Measurements from ENCODE around the gene DOK7.

The DOK7 gene

DNA sequence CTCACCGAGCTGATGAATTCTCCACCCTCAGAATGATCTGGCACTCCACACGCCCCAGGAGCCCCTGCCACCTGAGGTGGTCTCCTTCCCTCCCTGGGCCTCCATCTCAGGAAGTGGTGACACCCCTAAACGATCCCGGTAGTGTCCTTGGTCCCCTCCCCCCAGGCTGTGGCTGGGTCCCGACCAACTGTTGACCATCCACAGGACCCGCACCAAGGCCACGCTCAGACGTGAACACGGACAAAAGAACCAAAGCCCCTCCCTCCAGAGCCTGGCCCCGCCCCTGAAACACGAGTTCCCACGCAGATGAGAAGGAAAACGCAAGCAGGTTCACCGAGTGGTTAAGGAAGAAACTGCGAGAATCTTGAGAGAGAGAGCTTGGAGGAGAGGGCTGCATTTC is 52.5 kb downstream of the DOK7 start:
- Histone ChIP-seq H3K4me1 (ENCODE audit: control insufficient read depth, insufficient read depth, low read length) (no peaks in the 10 kb centered on the region), H3K4me3 (ENCODE audit: low read depth, low read length) (no peak overlapping the region), H3K9me3 (ENCODE audit: control insufficient read depth, insufficient read depth, low read length) (no peaks in the 10 kb centered on the region), H3K36me3 (ENCODE audit: control insufficient read depth, insufficient read depth, low read length) (peaks cover 87% of the 10 kb centered on the region), H3K27me3 (ENCODE audit: control insufficient read depth, insufficient read depth, low read length) (no peaks in the 10 kb centered on the region), H3K9ac (ENCODE audit: low read depth, low read length) (no peak overlapping the region), H3K27ac (ENCODE audit: low read depth, low read length) (no peak overlapping the region)

DNA sequence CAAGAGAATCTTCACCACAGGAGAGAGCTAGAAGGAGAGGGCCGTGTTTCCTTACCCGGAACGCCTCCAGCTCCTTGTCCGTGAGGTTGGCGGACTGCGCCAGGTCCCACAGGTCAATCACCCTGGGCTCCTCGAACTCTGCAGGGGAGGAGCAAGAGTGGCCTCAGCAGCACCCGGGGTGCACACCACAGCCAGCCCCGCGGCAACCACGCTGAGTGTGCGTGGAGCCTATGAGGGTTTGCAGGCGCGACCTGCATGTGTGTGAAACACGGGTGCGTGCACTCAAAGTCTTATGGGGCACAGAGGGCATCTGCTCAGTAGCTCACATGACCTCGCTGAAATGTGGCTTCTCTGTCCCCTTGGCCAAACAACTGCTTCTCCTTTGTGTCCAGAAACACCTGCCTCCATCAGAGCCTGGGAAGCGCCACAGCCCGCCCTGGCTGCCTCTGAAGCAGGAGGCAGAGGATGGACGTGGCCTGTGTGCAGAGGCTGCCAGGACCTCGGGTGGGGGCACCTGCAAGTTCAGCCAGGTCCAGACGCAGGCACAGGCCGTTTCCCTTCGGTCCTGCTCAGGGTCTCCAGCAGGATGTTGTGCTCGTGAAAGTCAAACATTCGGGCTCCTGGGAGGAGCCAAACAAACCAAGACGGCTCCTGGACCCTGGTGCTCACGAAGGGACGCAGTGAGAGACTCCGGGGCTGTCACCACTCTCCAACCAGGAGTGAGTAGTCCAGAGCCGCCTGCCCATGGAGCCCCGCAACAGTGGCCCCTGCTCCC is 53.1 kb downstream of the DOK7 start:
- no peak overlapping the region for H3K27ac ChIP-seq (ENCODE audit: low read depth, low read length)
- H3K9ac ChIP-seq (ENCODE audit: low read depth, low read length) = no peak overlapping the region
- no peaks in the 10 kb centered on the region for H3K27me3 ChIP-seq (ENCODE audit: control insufficient read depth, insufficient read depth, low read length)
- H3K36me3 ChIP-seq (ENCODE audit: control insufficient read depth, insufficient read depth, low read length) = peaks cover 88% of the 10 kb centered on the region
- H3K4me3 ChIP-seq (ENCODE audit: low read depth, low read length) = no peak overlapping the region
- no peaks in the 10 kb centered on the region for H3K9me3 ChIP-seq (ENCODE audit: control insufficient read depth, insufficient read depth, low read length)
- no peaks in the 10 kb centered on the region for H3K4me1 ChIP-seq (ENCODE audit: control insufficient read depth, insufficient read depth, low read length)

DNA sequence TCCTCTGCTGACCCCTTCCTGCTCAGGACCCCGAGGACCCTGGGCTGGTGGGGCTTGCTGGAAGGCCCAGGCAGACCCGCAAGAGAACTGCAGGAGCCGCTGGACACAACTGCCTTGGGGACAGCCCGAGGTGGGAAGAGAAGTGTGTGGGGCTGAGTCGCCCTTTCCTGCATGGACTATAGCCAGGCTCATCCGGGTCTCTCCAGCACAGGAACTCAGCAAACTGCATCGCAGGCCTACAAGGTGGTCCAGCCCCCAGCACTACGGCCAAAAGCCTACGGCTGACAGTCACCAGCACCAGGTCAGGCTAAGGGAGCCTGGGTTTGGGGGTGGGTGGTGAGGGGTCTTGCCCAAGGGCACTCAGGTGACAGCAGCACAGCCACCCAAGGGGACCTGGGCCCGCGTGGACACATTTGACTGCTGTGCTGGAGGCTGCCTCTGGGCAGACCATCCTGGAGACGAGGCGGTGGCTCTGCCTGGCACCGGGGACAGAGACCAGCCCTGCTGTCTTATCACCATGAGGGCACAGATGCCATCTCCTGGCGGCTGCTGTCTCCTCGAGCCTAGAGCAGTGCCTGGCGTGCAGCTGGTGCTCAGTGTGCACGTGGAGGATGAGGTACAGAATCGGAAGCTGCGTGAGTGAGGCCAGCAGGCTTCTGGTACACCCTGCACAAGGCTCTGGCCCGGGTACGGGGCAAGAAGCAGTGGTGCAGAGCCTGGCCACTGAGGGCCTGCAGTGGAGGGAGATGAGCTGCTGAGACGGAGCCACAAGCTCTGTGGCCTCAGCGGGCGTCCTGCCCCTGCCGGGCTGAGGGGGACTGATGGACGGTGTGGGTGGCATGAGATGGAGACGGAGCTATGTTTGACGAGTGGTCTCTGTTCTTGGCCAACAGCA is 54.0 kb downstream of the DOK7 start:
- no peaks in the 10 kb centered on the region for H3K9me3 ChIP-seq (ENCODE audit: control insufficient read depth, insufficient read depth, low read length)
- no peak overlapping the region for H3K4me3 ChIP-seq (ENCODE audit: low read depth, low read length)
- H3K36me3 ChIP-seq (ENCODE audit: control insufficient read depth, insufficient read depth, low read length) = peaks cover 87% of the 10 kb centered on the region
- no peaks in the 10 kb centered on the region for H3K4me1 ChIP-seq (ENCODE audit: control insufficient read depth, insufficient read depth, low read length)
- H3K27ac ChIP-seq (ENCODE audit: low read depth, low read length) = no peak overlapping the region
- H3K9ac ChIP-seq (ENCODE audit: low read depth, low read length) = no peak overlapping the region
- H3K27me3 ChIP-seq (ENCODE audit: control insufficient read depth, insufficient read depth, low read length) = no peaks in the 10 kb centered on the region

DNA sequence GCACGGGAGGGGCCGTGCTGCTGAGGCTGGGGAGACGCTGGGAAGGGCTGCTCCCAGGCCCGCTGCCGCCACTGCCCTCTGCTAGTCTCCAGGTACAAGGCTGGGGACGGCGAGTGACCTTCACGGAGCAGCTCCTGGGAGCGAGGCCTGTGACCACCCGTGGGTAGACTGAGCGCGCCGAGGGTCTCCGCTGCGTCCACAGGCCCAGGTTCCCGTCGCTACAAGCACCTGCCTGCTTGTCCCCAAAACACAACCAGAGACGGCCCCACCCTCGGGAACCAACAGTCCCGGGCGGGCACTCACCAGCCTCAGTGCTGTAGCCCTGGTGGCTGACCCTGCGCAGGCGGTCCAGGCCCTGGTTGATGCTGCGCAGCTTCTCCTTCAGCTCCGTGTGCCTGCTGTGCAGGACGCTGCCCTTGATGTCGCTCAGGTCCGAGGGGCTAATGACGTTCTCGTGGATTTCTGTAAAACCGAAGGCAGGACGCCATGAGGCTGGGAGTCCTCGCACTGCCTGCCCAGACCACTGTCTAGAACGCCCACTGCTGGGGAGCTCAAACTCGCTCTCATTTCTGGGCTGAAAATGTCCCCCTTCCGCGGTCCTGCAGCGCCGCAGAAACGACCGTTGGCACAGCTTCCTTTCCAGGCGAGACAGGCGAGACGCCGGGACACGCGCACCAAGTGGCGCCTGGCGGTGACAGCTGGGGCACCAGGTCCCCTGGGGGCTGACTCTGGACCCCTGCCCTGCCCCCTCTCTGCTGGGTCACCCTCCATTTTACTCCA is 54.8 kb downstream of the DOK7 start:
- Histone ChIP-seq H3K4me1 (ENCODE audit: control insufficient read depth, insufficient read depth, low read length) (no peaks in the 10 kb centered on the region), H3K9ac (ENCODE audit: low read depth, low read length) (no peak overlapping the region), H3K27me3 (ENCODE audit: control insufficient read depth, insufficient read depth, low read length) (no peaks in the 10 kb centered on the region), H3K4me3 (ENCODE audit: low read depth, low read length) (no peak overlapping the region), H3K36me3 (ENCODE audit: control insufficient read depth, insufficient read depth, low read length) (peaks cover 80% of the 10 kb centered on the region), H3K9me3 (ENCODE audit: control insufficient read depth, insufficient read depth, low read length) (no peaks in the 10 kb centered on the region), H3K27ac (ENCODE audit: low read depth, low read length) (no peak overlapping the region)

DNA sequence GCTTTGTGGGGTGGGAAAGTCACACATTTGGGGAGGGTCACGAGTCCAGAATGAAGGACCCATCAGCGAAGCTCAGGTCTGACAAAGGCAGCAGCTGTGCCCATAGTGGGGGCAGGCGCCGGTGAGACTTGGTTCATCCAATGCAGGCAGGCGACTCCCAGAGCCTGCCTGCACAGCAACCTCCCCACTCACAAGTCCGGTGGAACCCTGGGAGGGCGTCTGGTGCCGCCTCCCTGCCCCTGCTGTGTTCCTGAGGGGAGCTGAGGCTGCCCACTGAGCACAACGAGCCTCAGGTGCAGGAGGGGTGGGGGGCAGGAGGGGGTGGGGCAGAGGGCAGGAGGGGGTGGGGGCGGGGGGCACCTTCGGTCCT is 55.4 kb downstream of the DOK7 start:
- Histone ChIP-seq H3K27me3 (ENCODE audit: control insufficient read depth, insufficient read depth, low read length) (no peaks in the 10 kb centered on the region), H3K4me3 (ENCODE audit: low read depth, low read length) (no peak overlapping the region), H3K9ac (ENCODE audit: low read depth, low read length) (no peak overlapping the region), H3K27ac (ENCODE audit: low read depth, low read length) (no peak overlapping the region), H3K36me3 (ENCODE audit: control insufficient read depth, insufficient read depth, low read length) (peaks cover 80% of the 10 kb centered on the region), H3K9me3 (ENCODE audit: control insufficient read depth, insufficient read depth, low read length) (no peaks in the 10 kb centered on the region), H3K4me1 (ENCODE audit: control insufficient read depth, insufficient read depth, low read length) (no peaks in the 10 kb centered on the region)

DNA sequence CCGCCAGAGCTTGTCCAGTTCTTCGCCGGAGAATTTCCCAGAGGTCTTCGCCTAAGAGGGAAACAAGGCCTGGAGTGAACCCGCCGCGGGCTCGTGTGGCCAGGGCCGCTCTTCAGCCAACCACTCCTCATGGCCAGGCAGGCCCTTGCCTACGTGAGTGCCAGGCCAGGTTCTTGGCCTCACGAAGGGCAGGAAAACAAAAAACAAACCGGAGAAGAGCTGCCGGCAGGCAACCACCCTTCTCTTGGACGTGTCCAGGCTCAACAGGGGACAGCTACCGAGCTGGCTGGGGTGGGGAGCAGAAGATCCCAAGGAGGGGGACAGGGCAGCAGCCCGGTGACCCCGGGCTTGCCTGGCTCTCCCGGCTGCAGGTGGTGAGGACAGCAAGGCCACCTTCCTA is 55.8 kb downstream of the DOK7 start:
- Histone ChIP-seq H3K4me3 (ENCODE audit: low read depth, low read length) (no peak overlapping the region), H3K27me3 (ENCODE audit: control insufficient read depth, insufficient read depth, low read length) (no peaks in the 10 kb centered on the region), H3K27ac (ENCODE audit: low read depth, low read length) (no peak overlapping the region), H3K4me1 (ENCODE audit: control insufficient read depth, insufficient read depth, low read length) (no peaks in the 10 kb centered on the region), H3K9ac (ENCODE audit: low read depth, low read length) (no peak overlapping the region), H3K36me3 (ENCODE audit: control insufficient read depth, insufficient read depth, low read length) (peaks cover 78% of the 10 kb centered on the region), H3K9me3 (ENCODE audit: control insufficient read depth, insufficient read depth, low read length) (no peaks in the 10 kb centered on the region)

DNA sequence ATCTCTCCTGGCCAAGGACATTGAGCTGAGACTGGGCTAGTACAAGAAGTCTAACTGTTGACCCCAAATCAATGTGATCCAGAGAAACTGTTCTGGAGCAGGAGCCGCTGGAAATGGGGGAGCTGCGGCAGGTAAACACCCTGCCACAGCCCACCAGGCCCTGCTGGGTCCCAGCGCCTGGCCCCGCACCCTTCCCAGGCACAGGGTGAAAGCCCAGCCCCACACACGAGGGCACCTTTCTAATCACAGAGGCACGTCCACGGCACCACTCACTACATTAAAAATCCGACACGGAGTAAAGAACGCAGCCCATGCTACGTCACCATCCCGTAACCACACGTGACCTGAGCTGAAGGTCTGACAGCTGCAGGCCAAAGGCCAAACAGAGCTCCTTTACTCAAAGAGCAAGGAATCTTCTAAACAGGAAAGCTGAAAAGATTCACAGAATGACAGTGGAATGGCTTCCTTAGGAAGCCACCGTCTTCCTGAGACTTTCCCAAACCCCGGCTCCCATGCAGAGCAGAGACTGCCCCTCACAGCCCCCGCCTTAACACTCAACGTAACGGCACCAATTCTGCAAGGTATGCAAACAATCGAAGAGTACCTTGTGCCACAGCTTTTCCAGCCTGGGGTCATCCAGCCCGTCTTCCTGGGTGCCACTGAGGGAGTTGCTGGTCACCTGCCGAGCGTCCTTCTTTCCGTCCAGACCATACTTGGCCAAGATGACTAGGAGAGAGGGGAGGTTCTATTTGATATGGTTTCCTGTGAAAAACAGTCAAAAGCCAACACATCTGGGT is 56.6 kb downstream of the DOK7 start:
- no peak overlapping the region for H3K9ac ChIP-seq (ENCODE audit: low read depth, low read length)
- H3K27ac ChIP-seq (ENCODE audit: low read depth, low read length) = no peak overlapping the region
- H3K4me1 ChIP-seq (ENCODE audit: control insufficient read depth, insufficient read depth, low read length) = no peaks in the 10 kb centered on the region
- no peaks in the 10 kb centered on the region for H3K9me3 ChIP-seq (ENCODE audit: control insufficient read depth, insufficient read depth, low read length)
- no peaks in the 10 kb centered on the region for H3K27me3 ChIP-seq (ENCODE audit: control insufficient read depth, insufficient read depth, low read length)
- H3K4me3 ChIP-seq (ENCODE audit: low read depth, low read length) = no peak overlapping the region
- H3K36me3 ChIP-seq (ENCODE audit: control insufficient read depth, insufficient read depth, low read length) = peaks cover 78% of the 10 kb centered on the region

DNA sequence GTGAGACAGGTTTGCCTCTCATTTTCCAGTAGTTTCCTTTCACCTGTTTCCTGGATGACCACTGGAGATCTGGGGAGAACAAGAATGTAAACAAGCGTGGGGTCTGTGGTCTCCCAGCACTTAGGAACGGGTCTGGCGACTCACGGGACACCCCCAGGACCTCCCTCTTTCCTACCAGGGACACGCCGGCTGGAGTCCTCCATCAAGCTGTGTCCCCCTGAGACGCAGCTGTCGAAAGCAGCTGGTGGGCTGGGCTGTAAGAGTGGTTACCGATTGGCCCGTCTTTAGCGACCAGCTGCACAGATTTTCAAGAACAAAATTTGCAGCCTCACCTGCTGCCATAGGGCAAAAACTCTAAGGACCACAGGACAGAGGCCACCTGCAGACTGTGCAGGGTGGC is 57.2 kb downstream of the DOK7 start:
- H3K4me1 ChIP-seq (ENCODE audit: control insufficient read depth, insufficient read depth, low read length) = no peaks in the 10 kb centered on the region
- peaks cover 81% of the 10 kb centered on the region for H3K36me3 ChIP-seq (ENCODE audit: control insufficient read depth, insufficient read depth, low read length)
- no peak overlapping the region for H3K4me3 ChIP-seq (ENCODE audit: low read depth, low read length)
- H3K27ac ChIP-seq (ENCODE audit: low read depth, low read length) = no peak overlapping the region
- H3K9me3 ChIP-seq (ENCODE audit: control insufficient read depth, insufficient read depth, low read length) = no peaks in the 10 kb centered on the region
- no peaks in the 10 kb centered on the region for H3K27me3 ChIP-seq (ENCODE audit: control insufficient read depth, insufficient read depth, low read length)
- no peak overlapping the region for H3K9ac ChIP-seq (ENCODE audit: low read depth, low read length)

DNA sequence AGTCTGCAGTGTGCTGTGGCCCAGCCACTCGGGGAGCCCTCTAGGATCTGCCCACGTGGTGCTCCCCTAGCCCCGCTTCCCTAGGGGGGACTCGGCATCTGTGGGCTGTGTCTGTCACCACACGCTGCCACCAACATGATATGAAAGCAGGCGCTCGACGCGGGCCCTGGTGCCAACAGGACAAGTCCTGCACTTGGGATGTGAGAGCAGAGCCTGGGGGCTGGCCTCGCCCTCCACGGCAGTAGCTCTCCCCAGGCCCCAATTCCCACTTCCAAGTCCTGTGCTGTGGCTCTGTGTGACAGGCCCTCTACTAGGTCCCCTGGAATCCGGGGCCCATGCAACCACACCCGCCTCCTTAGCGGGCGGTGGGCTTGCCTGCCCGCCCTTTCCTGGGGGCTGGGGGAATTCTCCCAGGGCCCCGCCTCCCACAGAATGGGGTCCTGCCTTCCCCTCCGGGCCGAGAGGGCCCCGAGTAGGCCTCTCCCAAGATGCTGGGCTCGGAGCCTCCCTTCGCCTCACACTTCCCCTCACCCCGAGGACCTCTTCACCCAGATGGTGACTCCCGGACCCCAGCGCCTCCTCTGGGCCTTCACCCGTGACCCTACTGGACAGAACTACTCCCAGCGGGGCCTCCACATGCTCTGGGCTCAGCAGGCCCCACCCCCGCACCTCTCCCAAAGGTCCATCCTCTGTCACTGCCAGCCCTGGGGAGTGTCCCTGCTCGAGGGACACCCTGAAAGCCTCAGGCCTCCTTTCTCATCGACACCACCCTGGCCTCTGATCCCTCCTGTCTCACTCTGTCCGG is 57.9 kb downstream of the DOK7 start:
- Histone ChIP-seq H3K27me3 (ENCODE audit: control insufficient read depth, insufficient read depth, low read length) (no peaks in the 10 kb centered on the region), H3K9me3 (ENCODE audit: control insufficient read depth, insufficient read depth, low read length) (no peaks in the 10 kb centered on the region), H3K4me3 (ENCODE audit: low read depth, low read length) (no peak overlapping the region), H3K4me1 (ENCODE audit: control insufficient read depth, insufficient read depth, low read length) (no peaks in the 10 kb centered on the region), H3K36me3 (ENCODE audit: control insufficient read depth, insufficient read depth, low read length) (peaks cover 84% of the 10 kb centered on the region), H3K9ac (ENCODE audit: low read depth, low read length) (no peak overlapping the region), H3K27ac (ENCODE audit: low read depth, low read length) (no peak overlapping the region)
